Lower leg skin (tissue), 4 donors: ENCODE results near the gene PLPP4. TPM values are rescaled to one million over a fixed set of nuclear protein-coding genes. Genes with fewer than 3 reads are reported as not detected.

Source experiments
- DNase-seq, 2 donors: peaks; one replicate each; pipeline ENCODE4 v3.0.0-alpha.2; 2019; ENCODE audit warnings: low spot score in 2 of 2
- H3K4me3 ChIP-seq: fragments of 200-600 bp; sonication (generic); 2 replicates; pipeline ENCODE4 v1.5.1; 2017; ENCODE audit warnings: mild to moderate bottlenecking, low read depth; ENCODE audit not compliant: poor library complexity, severe bottlenecking
- CTCF ChIP-seq, 3 donors: fragments of 450-650 bp; IDR thresholded peaks; one replicate each; pipeline ENCODE4 v1.5.1; 2016; ENCODE audit warnings: antibody characterized with exemption in 3 of 3, mild to moderate bottlenecking in 3 of 3, moderate library complexity in 2 of 3
- POLR2A ChIP-seq, 2 donors: fragments of 450-650 bp; IDR thresholded peaks; one replicate each; pipeline ENCODE4 v1.6.1; 2016 to 2017; ENCODE audit warnings: antibody characterized with exemption in 2 of 2, mild to moderate bottlenecking in 1 of 2, moderate library complexity in 1 of 2
- WGBS, 2 donors: methylation state at CpG; one replicate each; pipeline ENCODE4 v1.1.5; 2018; 5-methylcytosine and 5-hydroxymethylcytosine counted together
- intact Hi-C: fragments of 100-400 bp; cut with DNase I; formaldehyde crosslinking; loops from one replicate; pipeline ENCODE4 v1.15.0; 2023; ENCODE audit warnings: low total_unique reads
- total RNA-seq, 4 donors: library from RNA; depleted of rRNA; stranded (reverse); fragments of >200 nt; gene quantifications; one replicate each; pipeline ENCODE4 v1.1.0, GENCODE V29; 2016

PLPP4 gene
- total RNA-seq, 4 donors from 2014 or later, result 0.29 to 0.42 TPM; not detected in 2

- TF ChIP-seq POLR2A (IDR thresholded peaks at IDR 0.05) (no peak), CTCF (IDR thresholded peaks at IDR 0.05) (no peak)
- intact Hi-C loops, result no loop called here
- no peak overlapping the region for H3K4me3 ChIP-seq
- DNase-seq, result no peak
- WGBS, 2 donors, result 58 to 61% methylated on average over 1 of the region's 1 CpG
These were observed 127.8 kb downstream of the PLPP4 start for GRCh38 chr10:120584786-120585185.

GRCh38 chr10:120586471-120586872 lies 129.4 kb downstream of the PLPP4 start:
- TF ChIP-seq CTCF (IDR thresholded peaks at IDR 0.05) (no peak), POLR2A (IDR thresholded peaks at IDR 0.05) (no peak)
- H3K4me3 ChIP-seq, result no peak overlapping the region
- 83 to 84% methylated on average over 3 of the region's 3 CpGs for WGBS, 2 donors
- intact Hi-C loops, result no loop called here
- DNase-seq, result no peak

GRCh38 chr10:120587061-120587460 lies 130.0 kb downstream of the PLPP4 start:
- no peak for DNase-seq
- 82 to 92% methylated on average over 5 of the region's 5 CpGs for WGBS, 2 donors
- TF ChIP-seq POLR2A (IDR thresholded peaks at IDR 0.05) (no peak), CTCF (IDR thresholded peaks at IDR 0.05) (no peak)

GRCh38 chr10:120588311-120588710 lies 131.3 kb downstream of the PLPP4 start:
- 65 to 90% methylated on average over 2 of the region's 2 CpGs for WGBS, 2 donors
- intact Hi-C loops, result no loop called here
- TF ChIP-seq CTCF (IDR thresholded peaks at IDR 0.05), result no peak
- no peak for TF ChIP-seq POLR2A (IDR thresholded peaks at IDR 0.05)

More at GRCh38 chr10:120587061-120587460, 130.0 kb downstream of the PLPP4 start:
- intact Hi-C loops, result no loop called here
- no peak overlapping the region for H3K4me3 ChIP-seq

GRCh38 chr10:120593693-120594092 lies 136.7 kb downstream of the PLPP4 start:
- DNase-seq, result no peak
- H3K4me3 ChIP-seq, result no peak overlapping the region
- 46 to 50% methylated on average over 2 of the region's 2 CpGs for WGBS, 2 donors
- no peak for TF ChIP-seq POLR2A (IDR thresholded peaks at IDR 0.05)
- TF ChIP-seq CTCF (IDR thresholded peaks at IDR 0.05), result no peak
- intact Hi-C loops, result no loop called here

More at GRCh38 chr10:120588311-120588710, 131.3 kb downstream of the PLPP4 start:
- no peak overlapping the region for H3K4me3 ChIP-seq
- DNase-seq, result no peak

GRCh38 chr10:120597902-120598301 lies 140.9 kb downstream of the PLPP4 start:
- intact Hi-C loops, result no loop called here
- WGBS, 2 donors, result 86 to 87% methylated on average over 3 of the region's 3 CpGs

More at GRCh38 chr10:120597902-120598301, 140.9 kb downstream of the PLPP4 start:
- DNase-seq, result no peak
- TF ChIP-seq POLR2A (IDR thresholded peaks at IDR 0.05) (no peak), CTCF (IDR thresholded peaks at IDR 0.05) (no peak)
- H3K4me3 ChIP-seq, result no peak overlapping the region
